ENCODE measurements around the gene TACR1.
A peak's percentile ranks its signal among the peaks of the same experiment; 100 is the strongest.

Gene TACR1

GRCh38 chr2:75138528-75138927 is 60.8 kb downstream of the TACR1 start:
- TF ChIP-seq CTCF (IDR thresholded peaks at IDR 0.05; ENCODE audit: low read depth, low read length): no peak
- in situ Hi-C loops (cut with HindIII; ENCODE audit: low sequenced_read_pairs): no loop called here
- DNase-seq (ENCODE audit: low read depth, low spot score): no peak

GRCh38 chr2:75135776-75136400 is 63.4 kb downstream of the TACR1 start:
- no peak for DNase-seq (ENCODE audit: low read depth, low spot score)
- in situ Hi-C loops (cut with HindIII; ENCODE audit: low sequenced_read_pairs): no loop called here
- no peak for TF ChIP-seq CTCF (IDR thresholded peaks at IDR 0.05; ENCODE audit: low read depth, low read length)
- H3K4me3 ChIP-seq (ENCODE audit: low read depth, low read length): no peak overlapping the region

More at GRCh38 chr2:75138528-75138927, 60.8 kb downstream of the TACR1 start:
- H3K4me3 ChIP-seq (ENCODE audit: low read depth, low read length): no peak overlapping the region

GRCh38 chr2:75134860-75135259 is 64.5 kb downstream of the TACR1 start:
- DNase-seq (ENCODE audit: low read depth, low spot score): no peak
- TF ChIP-seq CTCF (IDR thresholded peaks at IDR 0.05; ENCODE audit: low read depth, low read length): no peak
- no peak overlapping the region for H3K4me3 ChIP-seq (ENCODE audit: low read depth, low read length)
- in situ Hi-C loops (cut with HindIII; ENCODE audit: low sequenced_read_pairs): no loop called here

GRCh38 chr2:75133621-75134570 is 65.4 kb downstream of the TACR1 start:
- no peak overlapping the region for H3K4me3 ChIP-seq (ENCODE audit: low read depth, low read length)
- DNase-seq (ENCODE audit: low read depth, low spot score): no peak
- in situ Hi-C loops (cut with HindIII; ENCODE audit: low sequenced_read_pairs): no loop called here
- TF ChIP-seq CTCF (IDR thresholded peaks at IDR 0.05; ENCODE audit: low read depth, low read length): no peak

- TF ChIP-seq CTCF (IDR thresholded peaks at IDR 0.05; ENCODE audit: low read depth, low read length): peak; percentile 4
- H3K4me3 ChIP-seq (ENCODE audit: low read depth, low read length): no peak overlapping the region
- in situ Hi-C loops (cut with HindIII; ENCODE audit: low sequenced_read_pairs): no loop called here
- no peak for DNase-seq (ENCODE audit: low read depth, low spot score)
Measured at GRCh38 chr2:75130171-75130570, 69.1 kb downstream of the TACR1 start.

- no peak for TF ChIP-seq CTCF (IDR thresholded peaks at IDR 0.05; ENCODE audit: low read depth, low read length)
Measured at GRCh38 chr2:75123876-75124275, 75.4 kb downstream of the TACR1 start.

More at GRCh38 chr2:75123876-75124275, 75.4 kb downstream of the TACR1 start:
- DNase-seq (ENCODE audit: low read depth, low spot score): no peak
- H3K4me3 ChIP-seq (ENCODE audit: low read depth, low read length): no peak overlapping the region
- in situ Hi-C loops (cut with HindIII; ENCODE audit: low sequenced_read_pairs): no loop called here
